Panc1 (cell line): Measurements from ENCODE around the gene PGGHG. TPM values are rescaled to one million over a fixed set of nuclear protein-coding genes. Genes with fewer than 3 reads are reported as not detected.

Experiments
- ATAC-seq: fragments of 200-7000 bp; cut with Tn5 transposase; 2 replicates; pipeline ENCODE4 v1.9.1; 2020; ENCODE audit warnings: mild to moderate bottlenecking, moderate library complexity
- BruUV-seq: library from RNA; stranded (reverse); fragments of 400-500 nt; replicated peaks from 2 replicates; lab custom pipeline; 2021; lab: Mats Ljungman, UMichigan
- CTCF ChIA-PET: fragments of 300-600 bp; sonication (Branson Sonifier 250); formaldehyde crosslinking; loops from one replicate; lab custom pipeline; 2022; ENCODE audit warnings: antibody characterized with exemption; lab: Charles Lee
- POLR2A ChIA-PET: fragments of 300-600 bp; sonication (Branson Sonifier 250); formaldehyde crosslinking; loops from one replicate; lab custom pipeline; 2022; ENCODE audit warnings: antibody characterized with exemption; lab: Charles Lee
- DNase-seq: peaks from one replicate; pipeline ENCODE4 v3.0.0-alpha.2; 2010; ENCODE audit warnings: low read depth, low spot score
- H3K27ac ChIP-seq: 2 replicates; pipeline ENCODE4 v1.5.1; 2011; ENCODE audit warnings: mild to moderate bottlenecking, low read length, inconsistent platforms
- H3K27me3 ChIP-seq: fragments of 200-500 bp; sonication (Bioruptor generic); 2 replicates; pipeline ENCODE4 v1.6.0; 2014; ENCODE audit warnings: low read length, inconsistent platforms; ENCODE audit not compliant: control insufficient read depth, insufficient read depth
- H3K36me3 ChIP-seq: fragments of 200-500 bp; sonication (Bioruptor generic); 2 replicates; pipeline ENCODE4 v1.5.1; 2014; ENCODE audit warnings: inconsistent platforms, mild to moderate bottlenecking, low read length, moderate library complexity; ENCODE audit not compliant: control insufficient read depth, insufficient read depth
- H3K4me1 ChIP-seq: 2 replicates; pipeline ENCODE4 v1.5.1; 2011; ENCODE audit warnings: inconsistent platforms, mild to moderate bottlenecking, low read length, moderate library complexity; ENCODE audit not compliant: control insufficient read depth, insufficient read depth
- H3K4me3 ChIP-seq, 2 experiments: 2 replicates each; pipeline ENCODE4 v1.5.1; 2011 to 2012; ENCODE audit warnings: low read depth in 2 of 2, low read length in 2 of 2, mild to moderate bottlenecking in 2 of 2, inconsistent platforms in 1 of 2, moderate library complexity in 1 of 2
- H3K9me3 ChIP-seq: fragments of 200-500 bp; sonication (Bioruptor generic); 2 replicates; pipeline ENCODE4 v1.5.1; 2014; ENCODE audit warnings: low read depth, mild to moderate bottlenecking, inconsistent platforms, low read length, moderate library complexity; ENCODE audit not compliant: control insufficient read depth, insufficient read depth
- CTCF ChIP-seq: fragments of 450-650 bp; IDR thresholded peaks from 2 replicates; pipeline ENCODE4 v1.5.1; 2017; ENCODE audit warnings: mild to moderate bottlenecking
- POLR2AphosphoS5 ChIP-seq: IDR thresholded peaks from 2 replicates; pipeline ENCODE4 v1.6.1; 2012; ENCODE audit warnings: mild to moderate bottlenecking, low read depth, low read length, moderate library complexity
- REST ChIP-seq, 2 experiments: IDR thresholded peaks; 2 replicates each; pipeline ENCODE4 v1.6.1; 2011 to 2012; ENCODE audit warnings: low read depth in 2 of 2, control low read depth in 1 of 2, low read length in 1 of 2, mild to moderate bottlenecking in 1 of 2, moderate library complexity in 1 of 2; ENCODE audit not compliant: insufficient read depth in 1 of 2
- SIN3A ChIP-seq: IDR thresholded peaks from 2 replicates; pipeline ENCODE4 v1.6.1; 2012; ENCODE audit warnings: low read depth, mild to moderate bottlenecking, low read length, moderate library complexity, borderline replicate concordance; ENCODE audit not compliant: insufficient read depth
- TCF7L2 ChIP-seq: IDR thresholded peaks from 2 replicates; pipeline ENCODE4 v1.6.1; 2011; ENCODE audit warnings: mild to moderate bottlenecking, low read depth, low read length, inconsistent platforms
- in situ Hi-C: cut with HindIII; loops from 2 replicates; pipeline ENCODE4 v1.10.0; 2016; ENCODE audit warnings: low sequenced_read_pairs, low pct_unique_long_range_greater_than_20kb
- intact Hi-C: fragments of 100-400 bp; cut with micrococcal nuclease; formaldehyde crosslinking; loops from one replicate; pipeline ENCODE4 v1.10.0; 2022; ENCODE audit not compliant: unreplicated experiment
- total RNA-seq: library from RNA; stranded (reverse); gene quantifications from one replicate; pipeline ENCODE4 v1.2.1, GENCODE V29; 2021; ENCODE audit not compliant: unreplicated experiment

PGGHG gene
- total RNA-seq, 1 experiment from 2014 or later = 115 TPM

GRCh38 chr11:290621-291231 lies 1.8 kb downstream of the PGGHG start:
- TF ChIP-seq POLR2AphosphoS5 (no peak), CTCF (no peak), REST (IDR thresholded peaks at IDR 0.05; ENCODE audit: insufficient read depth in 1 of 2, low read depth in 2 of 2, low read length in 1 of 2) (no peak), TCF7L2 (no peak), SIN3A (no peak)
- no peak for ATAC-seq
- ChIA-PET POLR2A (no interaction called here), CTCF (interaction anchor here (0.7 kb wide), 1 partner anchor 16 kb away, joined by 3 read pairs; no protein-coding TSS in a partner anchor)
- no peak for DNase-seq
- Histone ChIP-seq H3K27me3 (no peaks in the 10 kb centered on the region), H3K4me3 (no peak overlapping the region), H3K27ac (no peak overlapping the region; the same call in 1 of the 2 replicates), H3K9me3 (no peaks in the 10 kb centered on the region), H3K36me3 (no peaks in the 10 kb centered on the region), H3K4me1 (peaks cover 29% of the 10 kb centered on the region)
- BruUV-seq = no TSS peak
- in situ Hi-C loops = no loop called here
- intact Hi-C loops = no loop called here

GRCh38 chr11:291281-292210 lies 2.6 kb downstream of the PGGHG start:
- in situ Hi-C loops = no loop called here
- no peak; a peak in 1 of 4 replicates for TF ChIP-seq REST (IDR thresholded peaks at IDR 0.05; ENCODE audit: insufficient read depth in 1 of 2, low read depth in 2 of 2, low read length in 1 of 2)
- no peak for TF ChIP-seq CTCF
- TF ChIP-seq TCF7L2 = no peak
- no peak for TF ChIP-seq SIN3A
- TF ChIP-seq POLR2AphosphoS5 = no peak

More at GRCh38 chr11:291281-292210, 2.6 kb downstream of the PGGHG start:
- ChIA-PET CTCF (interaction anchor here (0.7 kb wide), 1 partner anchor 15 kb away, joined by 3 read pairs; no protein-coding TSS in a partner anchor), POLR2A (no interaction called here)
- ATAC-seq (no peak), DNase-seq (no peak)
- Histone ChIP-seq H3K27ac (no peak overlapping the region), H3K4me1 (peaks cover 30% of the 10 kb centered on the region), H3K36me3 (no peaks in the 10 kb centered on the region), H3K27me3 (no peaks in the 10 kb centered on the region), H3K9me3 (no peaks in the 10 kb centered on the region), H3K4me3 (no peak overlapping the region)
- no TSS peak for BruUV-seq
- intact Hi-C loops = no loop called here
